ENCODE results near the gene GCC1. TPM values are rescaled to one million over a fixed set of nuclear protein-coding genes. Genes with fewer than 3 reads are reported as not detected.

Gene GCC1
- total RNA-seq, 2 experiments from 2014 or later = 15.6 to 16.9 TPM

DNA sequence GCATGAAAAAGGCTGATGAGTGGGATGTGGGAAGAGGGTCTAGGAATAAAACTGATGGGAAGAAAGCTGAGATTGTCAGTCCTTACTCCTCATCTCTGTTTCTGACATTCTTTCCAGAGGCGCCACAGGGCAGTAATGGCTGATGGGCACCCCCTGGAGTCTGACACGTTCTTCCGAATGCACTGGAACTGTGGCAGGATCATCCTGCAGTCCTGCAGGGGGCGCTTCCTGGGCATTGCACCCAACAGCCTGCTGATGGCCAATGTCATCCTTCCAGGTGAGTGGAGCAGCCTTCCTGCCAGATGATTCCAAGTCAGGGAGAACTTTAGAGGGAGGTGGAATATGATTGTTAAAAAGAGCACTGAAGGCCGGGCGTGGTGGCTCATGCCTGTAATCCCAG lies 12.9 kb upstream of the GCC1 start:
- Mint-ChIP-seq H3K27me3 (no peaks in the 10 kb centered on the region), H3K27ac (no peak overlapping the region), H3K36me3 (no peaks in the 10 kb centered on the region), H3K4me1 (peaks cover 2% of the 10 kb centered on the region), H3K4me3 (no peak overlapping the region), H3K9me3 (no peaks in the 10 kb centered on the region)
- no peak for DNase-seq

DNA sequence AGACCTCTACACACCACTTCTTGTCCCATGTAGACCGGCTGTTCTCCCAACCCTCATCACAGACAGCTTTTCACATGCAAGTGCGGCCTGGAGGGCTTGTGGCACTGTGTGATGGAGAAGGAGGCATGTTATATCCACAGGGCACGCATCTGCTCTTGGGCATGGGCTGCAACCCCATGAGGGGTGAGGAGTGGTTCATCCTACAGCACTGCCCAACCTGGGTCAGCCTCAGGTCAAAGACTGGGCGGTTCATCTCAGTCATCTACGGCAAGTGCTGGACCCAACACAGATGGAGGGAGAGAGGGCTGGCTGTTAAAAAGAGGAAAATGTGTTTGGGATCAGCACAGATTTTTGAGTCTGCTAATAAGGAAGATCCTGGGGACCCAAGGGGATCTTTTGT lies 10.3 kb upstream of the GCC1 start:
- Mint-ChIP-seq H3K36me3 (peaks cover 6% of the 10 kb centered on the region), H3K27me3 (no peaks in the 10 kb centered on the region), H3K9me3 (no peaks in the 10 kb centered on the region), H3K27ac (no peak overlapping the region), H3K4me1 (peaks cover 8% of the 10 kb centered on the region), H3K4me3 (no peak overlapping the region)
- no peak for DNase-seq

DNA sequence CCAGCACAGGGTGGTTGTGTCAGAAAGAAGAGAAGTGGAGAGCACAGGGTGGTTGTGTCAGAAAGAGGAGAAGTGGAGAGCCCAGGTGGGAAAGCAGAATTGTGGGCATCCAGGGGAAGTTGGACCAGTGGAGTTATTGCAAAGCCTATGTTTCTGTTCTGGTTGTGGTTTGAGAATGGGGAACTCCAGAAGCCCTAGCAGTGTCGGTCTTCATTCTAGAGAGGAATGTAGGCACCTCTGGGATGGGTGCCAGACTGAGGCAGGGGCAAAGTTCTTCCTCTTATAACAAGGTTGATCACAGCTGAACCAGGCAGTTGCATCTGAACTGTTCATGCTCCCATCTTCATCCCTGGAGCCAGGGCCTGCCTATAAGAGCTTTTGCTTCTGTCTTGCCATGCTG lies 9.1 kb upstream of the GCC1 start:
- peaks cover 7% of the 10 kb centered on the region for H3K36me3 Mint-ChIP-seq
- H3K4me3 Mint-ChIP-seq = no peak overlapping the region
- DNase-seq = no peak
- H3K27ac Mint-ChIP-seq = no peak overlapping the region
- H3K9me3 Mint-ChIP-seq = no peaks in the 10 kb centered on the region
- H3K4me1 Mint-ChIP-seq = peaks cover 17% of the 10 kb centered on the region
- no peaks in the 10 kb centered on the region for H3K27me3 Mint-ChIP-seq

DNA sequence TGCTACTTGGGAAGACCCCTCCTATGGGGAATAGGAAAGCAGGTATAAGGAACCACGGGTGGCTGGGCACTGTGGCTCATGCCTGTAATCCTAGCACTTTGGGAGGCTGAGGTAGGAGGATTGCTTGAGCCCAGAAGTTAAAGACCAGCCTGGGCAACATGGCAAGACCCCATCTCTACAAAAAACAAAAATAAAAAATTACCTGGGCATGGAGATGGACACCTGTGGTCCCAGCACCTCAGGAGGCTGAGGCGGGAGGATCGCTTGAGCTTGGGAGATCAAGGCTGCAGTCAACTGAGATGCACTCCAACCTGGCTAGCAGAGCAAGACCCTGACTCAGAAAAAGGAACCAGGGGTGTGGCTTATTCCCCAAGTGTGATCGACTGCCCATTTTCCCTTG lies 7.2 kb upstream of the GCC1 start:
- no peak overlapping the region for H3K27ac Mint-ChIP-seq
- no peaks in the 10 kb centered on the region for H3K9me3 Mint-ChIP-seq
- no peaks in the 10 kb centered on the region for H3K27me3 Mint-ChIP-seq
- H3K36me3 Mint-ChIP-seq = peaks cover 7% of the 10 kb centered on the region
- peaks cover 22% of the 10 kb centered on the region for H3K4me1 Mint-ChIP-seq
- H3K4me3 Mint-ChIP-seq = no peak overlapping the region
- DNase-seq = no peak

DNA sequence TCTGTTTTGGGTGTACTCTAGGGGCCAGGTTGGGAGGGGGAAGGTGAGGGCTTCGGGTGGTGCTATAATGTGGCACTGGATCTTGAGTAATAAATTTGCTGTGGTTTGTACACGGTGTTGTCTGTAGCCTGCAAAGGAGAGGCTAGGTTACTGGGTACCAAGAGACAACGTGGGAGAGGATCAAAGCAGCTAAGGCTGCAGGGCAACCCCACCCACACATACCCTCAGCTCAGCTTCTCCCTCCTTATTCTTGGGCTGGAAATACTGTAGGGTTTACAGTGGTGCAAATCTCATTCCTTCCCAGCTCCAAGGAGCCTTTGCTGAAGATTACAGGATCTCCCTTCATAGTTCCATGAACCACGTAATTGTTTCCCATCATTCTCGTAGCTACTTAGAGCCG lies 6.2 kb upstream of the GCC1 start:
- no peaks in the 10 kb centered on the region for H3K27me3 Mint-ChIP-seq
- H3K27ac Mint-ChIP-seq = peak overlapping the region; percentile 62
- peaks cover 7% of the 10 kb centered on the region for H3K36me3 Mint-ChIP-seq
- H3K9me3 Mint-ChIP-seq = no peaks in the 10 kb centered on the region
- H3K4me1 Mint-ChIP-seq = peaks cover 23% of the 10 kb centered on the region
- no peak overlapping the region for H3K4me3 Mint-ChIP-seq
- DNase-seq = no peak

DNA sequence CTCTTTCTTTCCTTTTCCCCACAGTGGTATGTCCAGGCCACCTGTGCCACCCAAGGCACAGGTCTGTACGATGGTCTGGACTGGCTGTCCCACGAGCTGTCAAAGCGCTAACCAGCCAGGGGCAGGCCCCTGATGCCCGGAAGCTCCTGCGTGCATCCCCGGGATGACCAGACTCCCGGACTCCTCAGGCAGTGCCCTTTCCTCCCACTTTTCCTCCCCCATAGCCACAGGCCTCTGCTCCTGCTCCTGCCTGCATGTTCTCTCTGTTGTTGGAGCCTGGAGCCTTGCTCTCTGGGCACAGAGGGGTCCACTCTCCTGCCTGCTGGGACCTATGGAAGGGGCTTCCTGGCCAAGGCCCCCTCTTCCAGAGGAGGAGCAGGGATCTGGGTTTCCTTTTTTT lies 5.8 kb upstream of the GCC1 start:
- Mint-ChIP-seq H3K36me3 (peaks cover 7% of the 10 kb centered on the region), H3K4me3 (no peak overlapping the region), H3K9me3 (no peaks in the 10 kb centered on the region), H3K27ac (peak overlapping the region; percentile 62), H3K4me1 (peaks cover 23% of the 10 kb centered on the region), H3K27me3 (no peaks in the 10 kb centered on the region)
- no peak for DNase-seq

DNA sequence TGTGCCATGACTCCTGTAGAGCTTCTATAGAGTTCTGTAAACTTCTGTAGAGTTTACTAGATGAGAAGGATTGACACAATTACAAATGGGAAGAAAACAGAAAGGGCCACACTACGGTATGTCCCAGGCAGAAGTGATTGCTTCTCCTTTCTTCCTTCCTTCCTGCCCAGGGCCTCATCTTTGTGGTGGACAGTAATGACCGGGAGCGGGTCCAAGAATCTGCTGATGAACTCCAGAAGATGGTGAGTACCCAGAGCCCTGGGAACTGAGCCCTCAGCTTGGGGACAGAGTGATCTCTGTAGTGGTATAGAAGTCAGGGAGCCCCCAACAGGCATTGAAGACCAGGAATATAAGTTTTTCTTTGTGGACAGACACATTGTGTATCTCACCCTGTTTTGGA lies 4.5 kb upstream of the GCC1 start:
- Mint-ChIP-seq H3K27ac (no peak overlapping the region), H3K4me1 (peaks cover 28% of the 10 kb centered on the region), H3K27me3 (no peaks in the 10 kb centered on the region), H3K4me3 (peak overlapping the region; percentile 99), H3K9me3 (no peaks in the 10 kb centered on the region), H3K36me3 (peaks cover 7% of the 10 kb centered on the region)
- no peak for DNase-seq

DNA sequence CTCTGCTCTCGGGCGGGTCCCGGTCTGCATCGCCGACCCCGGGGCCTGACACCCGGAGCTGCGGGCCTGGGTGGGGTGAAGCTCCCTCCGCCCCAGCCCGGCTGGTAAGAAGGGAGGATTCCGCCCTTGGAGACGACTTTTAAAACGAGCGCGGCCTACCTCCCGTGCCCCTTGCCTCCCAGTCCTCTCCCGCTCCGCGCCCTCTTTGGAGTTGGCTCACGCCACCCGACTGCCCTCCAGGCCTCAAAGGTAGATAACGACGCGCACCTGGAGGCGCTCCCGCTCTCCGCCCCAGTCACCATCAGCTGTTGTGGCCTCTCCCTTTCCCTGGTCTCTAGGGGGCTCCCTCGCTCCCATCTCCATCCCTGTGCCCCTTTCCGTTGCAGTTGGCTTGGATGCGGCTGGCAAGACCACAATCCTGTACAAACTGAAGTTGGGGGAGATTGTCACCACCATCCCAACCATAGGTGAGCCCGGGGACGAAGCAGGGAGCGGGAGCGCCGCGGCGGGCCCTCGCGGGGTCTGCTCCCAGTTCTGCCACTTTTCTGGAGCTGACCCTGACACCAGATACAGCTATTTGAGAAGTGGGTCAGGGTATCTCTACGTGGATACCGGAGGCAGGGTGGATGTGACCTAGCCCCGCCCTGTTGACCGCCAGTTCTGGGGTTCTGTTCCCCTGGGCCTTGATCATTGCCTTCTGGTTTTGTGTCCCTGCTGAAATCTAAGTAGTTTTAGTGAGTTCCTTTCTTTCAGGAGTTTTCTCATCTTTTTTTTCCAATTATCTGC lies 3.5 kb upstream of the GCC1 start:
- no peaks in the 10 kb centered on the region for H3K27me3 Mint-ChIP-seq
- peak overlapping the region; percentile 99 for H3K4me3 Mint-ChIP-seq
- peak overlapping the region; percentile 92 for H3K27ac Mint-ChIP-seq
- H3K36me3 Mint-ChIP-seq = peaks cover 7% of the 10 kb centered on the region
- DNase-seq = peak; percentile 30
- H3K4me1 Mint-ChIP-seq = peaks cover 32% of the 10 kb centered on the region
- H3K9me3 Mint-ChIP-seq = no peaks in the 10 kb centered on the region

DNA sequence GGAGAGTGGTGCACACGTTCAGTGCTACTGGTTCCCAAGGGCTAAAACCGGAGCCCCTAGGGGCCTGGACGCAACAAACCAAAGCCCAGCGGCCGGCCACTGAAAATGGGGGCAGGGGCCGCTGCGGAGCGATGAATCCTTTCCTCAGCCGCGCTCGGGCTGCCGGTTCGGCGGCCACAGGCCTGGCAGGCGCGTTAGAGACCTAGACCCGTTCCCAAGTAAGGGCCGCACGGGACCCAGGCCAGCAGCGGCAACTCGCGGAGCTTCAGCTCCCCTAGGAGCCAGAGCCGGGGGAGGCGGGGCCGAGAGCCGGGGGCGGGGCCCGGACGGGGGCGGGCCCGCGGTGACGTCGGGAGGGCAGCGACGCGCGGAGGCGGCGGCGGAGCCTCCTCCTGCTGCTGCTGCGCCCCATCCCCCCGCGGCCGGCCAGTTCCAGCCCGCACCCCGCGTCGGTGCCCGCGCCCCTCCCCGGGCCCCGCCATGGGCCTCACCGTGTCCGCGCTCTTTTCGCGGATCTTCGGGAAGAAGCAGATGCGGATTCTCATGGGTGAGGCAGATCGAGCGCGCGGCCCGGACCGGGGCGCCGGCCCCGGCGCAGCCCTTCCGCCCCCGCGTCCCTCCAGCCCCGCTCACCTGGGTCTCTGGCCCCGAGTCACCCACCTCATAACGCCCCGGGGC lies 2.8 kb upstream of the GCC1 start, which contains the start of gene ARF5:
Gene ARF5 (plus strand): TSS at position 393 of the 678 bp plus-strand sequence. CDS start 88 bp downstream, at position 481.
- Mint-ChIP-seq H3K27ac (peak within 1 kb of the TSS; percentile 92), H3K36me3 (peaks cover 7% of the 10 kb centered on the region), H3K9me3 (no peaks in the 10 kb centered on the region), H3K27me3 (no peaks in the 10 kb centered on the region), H3K4me1 (peaks cover 37% of the 10 kb centered on the region), H3K4me3 (peak within 1 kb of the TSS; percentile 99)
- DNase-seq = peak; percentile 90

DNA sequence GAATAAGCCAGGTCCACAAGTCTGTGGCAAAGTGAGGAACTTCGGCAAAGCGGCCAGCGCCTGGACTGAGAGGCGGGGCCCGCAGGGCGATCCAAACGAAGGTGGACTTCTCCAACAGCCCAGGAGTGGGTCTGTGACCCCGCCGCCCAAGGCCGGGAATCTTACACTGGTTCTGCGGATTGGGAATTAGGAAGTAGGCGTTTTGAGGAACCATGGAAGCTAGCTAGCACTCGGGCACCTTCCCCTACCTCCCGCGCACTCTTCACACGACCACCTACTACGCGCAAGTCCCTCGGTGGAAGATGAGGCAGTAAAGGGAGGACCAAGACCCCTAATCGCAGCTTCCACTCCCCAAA lies 2.2 kb upstream of the GCC1 start:
- H3K9me3 Mint-ChIP-seq = no peaks in the 10 kb centered on the region
- H3K4me1 Mint-ChIP-seq = peaks cover 42% of the 10 kb centered on the region
- no peak overlapping the region for H3K27ac Mint-ChIP-seq
- peak overlapping the region; percentile 67 for H3K4me3 Mint-ChIP-seq
- no peaks in the 10 kb centered on the region for H3K27me3 Mint-ChIP-seq
- DNase-seq = no peak
- H3K36me3 Mint-ChIP-seq = peaks cover 12% of the 10 kb centered on the region

DNA sequence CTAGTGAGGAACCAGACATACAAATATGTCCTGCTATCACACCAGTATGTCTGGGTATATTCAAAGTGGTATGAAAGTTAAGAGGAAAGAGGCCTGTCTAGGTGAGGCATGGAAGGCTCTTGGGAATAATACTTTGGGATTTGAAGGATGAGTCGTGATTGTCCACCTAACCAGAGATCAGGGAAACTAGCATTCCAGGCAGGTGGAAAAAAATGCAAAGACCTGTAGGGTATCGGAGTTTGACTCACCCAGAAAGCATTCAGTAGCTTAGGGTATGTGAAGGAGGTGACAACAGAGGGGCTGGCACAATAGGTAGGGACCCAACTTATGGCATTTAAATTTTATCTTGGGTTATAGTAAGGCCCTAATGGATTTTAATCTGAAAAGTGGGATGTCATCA lies 950 bp upstream of the GCC1 start:
- peaks cover 10% of the 10 kb centered on the region for H3K36me3 Mint-ChIP-seq
- peaks cover 49% of the 10 kb centered on the region for H3K4me1 Mint-ChIP-seq
- H3K27me3 Mint-ChIP-seq = no peaks in the 10 kb centered on the region
- no peak overlapping the region for H3K27ac Mint-ChIP-seq
- no peak overlapping the region for H3K4me3 Mint-ChIP-seq
- no peaks in the 10 kb centered on the region for H3K9me3 Mint-ChIP-seq
- DNase-seq = no peak

DNA sequence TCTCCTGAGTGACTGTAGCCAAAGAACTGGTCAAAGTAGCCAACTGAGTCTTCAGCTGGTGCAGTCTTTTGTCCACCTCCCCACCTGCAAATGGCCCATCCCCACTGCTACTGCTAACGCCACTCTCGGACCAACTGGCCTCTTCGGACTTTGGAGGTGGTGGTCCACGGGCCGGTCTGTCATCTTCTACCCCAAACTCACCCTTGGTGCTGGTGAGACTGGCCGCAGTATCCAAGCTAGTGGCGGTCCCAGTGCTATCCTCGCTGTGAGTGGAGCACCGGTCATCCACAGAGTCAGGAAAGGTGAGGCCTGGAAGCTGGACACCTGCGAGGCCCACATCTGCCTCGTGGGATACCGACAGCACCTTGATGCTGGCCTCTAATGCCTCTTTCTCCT lies 750 bp downstream of the GCC1 start:
- Mint-ChIP-seq H3K27ac (peak overlapping the region; percentile 83), H3K9me3 (no peaks in the 10 kb centered on the region), H3K4me1 (peaks cover 46% of the 10 kb centered on the region), H3K36me3 (peaks cover 5% of the 10 kb centered on the region), H3K4me3 (peak overlapping the region; percentile 90), H3K27me3 (no peaks in the 10 kb centered on the region)
- DNase-seq = no peak

DNA sequence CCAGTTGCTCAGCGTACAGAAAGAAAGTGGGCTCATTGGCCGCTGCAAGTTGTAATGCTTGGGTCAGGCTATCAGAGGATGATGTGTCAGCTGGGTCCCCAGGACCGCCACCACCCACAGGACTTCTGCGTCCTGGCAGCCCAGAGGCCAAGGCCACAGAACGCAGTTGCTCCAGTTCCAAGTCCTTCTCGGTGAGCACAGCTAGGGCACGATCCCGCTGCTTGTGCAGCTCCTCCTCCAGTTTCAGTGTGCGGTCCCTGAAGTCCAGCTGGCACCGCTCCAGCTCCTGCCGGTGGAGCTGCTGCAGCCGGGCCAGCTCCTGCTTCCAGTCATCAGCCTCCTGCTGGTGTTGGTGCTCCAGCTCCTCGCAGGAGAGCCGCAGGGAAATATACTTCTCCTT lies 3.0 kb downstream of the GCC1 start:
- Mint-ChIP-seq H3K9me3 (no peaks in the 10 kb centered on the region), H3K4me3 (no peak overlapping the region), H3K27ac (no peak overlapping the region), H3K4me1 (peaks cover 41% of the 10 kb centered on the region), H3K27me3 (no peaks in the 10 kb centered on the region), H3K36me3 (peaks cover 13% of the 10 kb centered on the region)
- no peak for DNase-seq

DNA sequence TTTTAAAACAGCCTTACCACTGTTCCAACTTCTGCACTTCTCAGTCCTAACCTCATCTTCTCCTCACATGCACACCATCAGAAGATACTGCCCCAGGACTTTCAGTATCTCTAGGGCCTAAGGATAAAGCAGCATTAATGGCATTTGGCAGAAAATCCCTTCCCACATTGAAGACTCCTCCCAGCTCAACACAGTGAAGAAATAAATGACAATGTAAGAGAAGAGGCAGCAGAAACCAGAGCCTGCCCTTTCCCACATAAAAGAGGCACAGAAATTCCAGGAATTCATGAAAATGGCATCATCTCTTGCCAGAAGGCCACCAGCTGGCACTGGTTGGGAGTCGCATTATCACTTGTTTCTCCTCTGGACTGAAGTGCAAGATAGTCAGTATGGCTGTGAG lies 3.7 kb downstream of the GCC1 start:
- H3K4me3 Mint-ChIP-seq = no peak overlapping the region
- H3K9me3 Mint-ChIP-seq = no peaks in the 10 kb centered on the region
- no peak for DNase-seq
- peaks cover 41% of the 10 kb centered on the region for H3K4me1 Mint-ChIP-seq
- H3K27ac Mint-ChIP-seq = no peak overlapping the region
- H3K27me3 Mint-ChIP-seq = no peaks in the 10 kb centered on the region
- peaks cover 13% of the 10 kb centered on the region for H3K36me3 Mint-ChIP-seq

DNA sequence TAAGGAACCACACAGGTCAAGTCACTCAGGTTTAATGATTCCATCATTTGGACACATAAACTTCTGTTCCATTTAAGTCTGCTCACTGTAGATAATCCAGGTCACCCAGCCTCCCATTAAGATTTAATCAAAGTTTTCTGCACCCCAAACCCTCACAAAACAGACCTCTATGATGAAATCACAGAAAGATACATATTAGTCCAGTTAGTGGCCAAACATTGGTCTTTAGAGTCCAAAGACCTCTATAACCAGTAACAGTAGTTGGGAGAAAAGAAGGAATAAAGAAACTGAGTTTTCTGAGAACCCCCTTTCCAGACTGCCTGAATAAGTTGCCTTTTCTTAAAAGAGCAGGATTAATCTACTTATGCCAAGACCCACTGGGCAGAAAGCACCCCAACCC lies 4.8 kb downstream of the GCC1 start:
- H3K4me1 Mint-ChIP-seq = peaks cover 37% of the 10 kb centered on the region
- DNase-seq = no peak
- no peak overlapping the region for H3K27ac Mint-ChIP-seq
- peaks cover 13% of the 10 kb centered on the region for H3K36me3 Mint-ChIP-seq
- no peak overlapping the region for H3K4me3 Mint-ChIP-seq
- H3K27me3 Mint-ChIP-seq = no peaks in the 10 kb centered on the region
- H3K9me3 Mint-ChIP-seq = no peaks in the 10 kb centered on the region

Measured in activated naive CD8-positive, alpha-beta T cell treated with anti-CD3 and anti-CD28 coated beads for 36 hours (primary cell).